NCI-H2196 treated with DMSO at 0.1 percent for 48 hours (cell line): ENCODE measurements around the gene AKR1E2.

Experiments
- DNase-seq: peaks from one replicate; lab custom pipeline; 2025; ENCODE audit not compliant: unreplicated experiment; lab: John Stamatoyannopoulos, UW

Gene AKR1E2

GRCh38 chr10:4889959-4890358, 64.0 kb downstream of the AKR1E2 start:
- DNase-seq, result no peak

GRCh38 chr10:4892681-4893080, 66.7 kb downstream of the AKR1E2 start:
- no peak for DNase-seq

GRCh38 chr10:4894335-4894734, 68.3 kb downstream of the AKR1E2 start:
- DNase-seq, result no peak
